ENCODE results near the gene NUDT2. TPM values are rescaled to one million over a fixed set of nuclear protein-coding genes. Genes with fewer than 3 reads are reported as not detected.

The NUDT2 gene
- total RNA-seq, 2 donors from 2014 or later = 17.6 to 25.3 TPM

DNA sequence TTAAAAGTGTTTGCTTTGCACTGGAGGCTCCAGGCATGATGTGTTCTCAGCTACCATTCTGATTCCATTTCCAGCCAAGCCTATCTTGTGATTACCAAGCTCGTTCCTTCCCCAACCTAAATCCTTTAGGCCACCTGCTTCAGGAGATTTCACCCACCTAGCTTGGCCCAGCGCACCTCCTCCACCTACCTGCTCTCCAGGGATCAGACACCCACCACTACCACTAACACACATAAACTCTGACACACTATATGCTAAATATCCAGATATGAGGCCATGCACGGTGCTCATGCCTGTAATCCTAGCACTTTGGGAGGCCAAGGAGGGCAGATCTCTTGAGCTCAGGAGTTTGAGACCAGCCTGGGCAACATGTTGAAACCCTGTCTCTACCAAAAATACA lies 45.0 kb downstream of the NUDT2 start:
- Histone ChIP-seq H3K27ac (no peak overlapping the region), H3K4me1 (peaks cover 0 to 31% of the 10 kb centered on the region in 2 donors), H3K4me3 (no peak overlapping the region), H3K27me3 (no peaks in the 10 kb centered on the region), H3K9me3 (no peaks in the 10 kb centered on the region), H3K36me3 (no peaks in the 10 kb centered on the region)
- TF ChIP-seq, protein P1, sequence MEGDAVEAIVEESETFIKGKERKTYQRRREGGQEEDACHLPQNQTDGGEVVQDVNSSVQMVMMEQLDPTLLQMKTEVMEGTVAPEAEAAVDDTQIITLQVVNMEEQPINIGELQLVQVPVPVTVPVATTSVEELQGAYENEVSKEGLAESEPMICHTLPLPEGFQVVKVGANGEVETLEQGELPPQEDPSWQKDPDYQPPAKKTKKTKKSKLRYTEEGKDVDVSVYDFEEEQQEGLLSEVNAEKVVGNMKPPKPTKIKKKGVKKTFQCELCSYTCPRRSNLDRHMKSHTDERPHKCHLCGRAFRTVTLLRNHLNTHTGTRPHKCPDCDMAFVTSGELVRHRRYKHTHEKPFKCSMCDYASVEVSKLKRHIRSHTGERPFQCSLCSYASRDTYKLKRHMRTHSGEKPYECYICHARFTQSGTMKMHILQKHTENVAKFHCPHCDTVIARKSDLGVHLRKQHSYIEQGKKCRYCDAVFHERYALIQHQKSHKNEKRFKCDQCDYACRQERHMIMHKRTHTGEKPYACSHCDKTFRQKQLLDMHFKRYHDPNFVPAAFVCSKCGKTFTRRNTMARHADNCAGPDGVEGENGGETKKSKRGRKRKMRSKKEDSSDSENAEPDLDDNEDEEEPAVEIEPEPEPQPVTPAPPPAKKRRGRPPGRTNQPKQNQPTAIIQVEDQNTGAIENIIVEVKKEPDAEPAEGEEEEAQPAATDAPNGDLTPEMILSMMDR (IDR thresholded peaks at IDR 0.05) = no peak
- DNase-seq (ENCODE audit: low spot score) = no peak

DNA sequence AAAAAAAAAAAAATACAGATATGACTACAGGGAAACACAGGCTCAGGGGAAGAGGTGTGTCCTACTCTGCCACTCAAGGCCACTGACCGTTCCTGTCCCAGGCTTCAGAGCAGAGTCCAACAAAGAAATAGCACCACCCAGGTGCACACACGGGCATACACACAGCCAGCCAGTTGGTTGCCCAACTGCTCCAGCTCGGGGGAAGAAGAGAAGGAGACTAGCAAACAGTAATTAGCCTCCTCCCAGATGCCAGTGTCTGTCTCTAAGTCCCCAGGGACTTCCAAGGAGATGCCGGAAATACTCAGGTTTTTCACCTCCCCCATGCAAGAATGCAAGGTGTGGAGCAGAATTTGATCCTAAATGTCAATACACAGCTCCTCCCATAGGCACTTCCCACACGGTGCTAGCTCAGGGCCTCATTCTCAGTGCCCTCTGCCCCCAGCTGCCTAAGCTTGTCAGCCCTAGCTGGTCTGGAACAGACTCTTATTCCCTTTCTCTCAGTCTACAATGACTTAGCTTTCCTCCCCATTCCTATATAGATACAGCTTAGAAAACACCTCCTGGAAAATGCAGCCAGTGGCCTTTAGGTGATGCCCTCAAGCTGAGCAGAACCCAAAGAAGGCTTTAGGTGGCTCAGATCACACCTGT lies 45.7 kb downstream of the NUDT2 start:
- H3K4me3 ChIP-seq = no peak overlapping the region
- H3K27me3 ChIP-seq = no peaks in the 10 kb centered on the region
- H3K9me3 ChIP-seq = no peaks in the 10 kb centered on the region
- DNase-seq (ENCODE audit: low spot score) = no peak
- peaks cover 0 to 37% of the 10 kb centered on the region in 2 donors for H3K4me1 ChIP-seq
- no peaks in the 10 kb centered on the region for H3K36me3 ChIP-seq
- no peak overlapping the region for H3K27ac ChIP-seq
- TF ChIP-seq, protein P1 (IDR thresholded peaks at IDR 0.05) = no peak

DNA sequence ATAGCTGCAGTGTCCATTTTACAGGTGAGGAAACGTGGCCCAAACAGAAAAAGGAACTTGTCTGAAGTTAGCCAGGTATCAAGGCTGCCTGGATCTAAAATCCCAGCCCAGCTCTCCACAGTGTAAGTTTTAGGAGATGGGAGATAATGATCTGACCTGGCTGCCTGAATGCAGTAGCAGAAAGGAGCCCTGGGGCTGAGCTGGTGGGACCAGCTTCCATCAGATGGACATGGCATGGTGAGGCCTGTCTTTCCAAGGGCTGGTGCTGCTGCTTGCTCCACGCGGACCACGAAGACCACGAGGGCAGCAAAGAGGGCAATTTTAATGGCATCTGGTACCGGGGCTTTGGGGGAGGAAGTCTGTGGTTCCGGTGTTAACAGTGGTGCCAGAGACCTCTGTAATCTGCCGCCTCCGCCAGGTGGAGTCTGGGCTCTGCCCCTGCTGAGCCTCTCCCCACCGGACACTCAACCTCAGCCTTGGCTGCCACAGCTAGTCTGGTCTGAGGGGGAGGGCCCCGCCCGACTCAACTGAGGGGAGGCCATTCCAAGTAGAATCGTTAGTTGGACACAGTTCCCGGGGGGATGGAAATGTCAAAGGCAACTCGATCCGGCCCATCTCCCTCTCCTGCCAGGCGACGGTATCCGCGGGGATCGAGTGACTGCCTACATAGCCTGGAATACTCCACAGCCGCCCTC lies 46.7 kb downstream of the NUDT2 start:
- peak; percentile 70 for DNase-seq (ENCODE audit: low spot score)
- H3K9me3 ChIP-seq = no peaks in the 10 kb centered on the region
- H3K4me3 ChIP-seq = peak overlapping the region; percentile 64 to 83
- H3K27me3 ChIP-seq = no peaks in the 10 kb centered on the region
- peak overlapping the region; percentile 73 to 82 for H3K27ac ChIP-seq
- no peaks in the 10 kb centered on the region for H3K36me3 ChIP-seq
- TF ChIP-seq, protein P1 (IDR thresholded peaks at IDR 0.05) = peak in 1 of 2 donors; percentile 47
- H3K4me1 ChIP-seq = peaks cover 0 to 37% of the 10 kb centered on the region in 2 donors

DNA sequence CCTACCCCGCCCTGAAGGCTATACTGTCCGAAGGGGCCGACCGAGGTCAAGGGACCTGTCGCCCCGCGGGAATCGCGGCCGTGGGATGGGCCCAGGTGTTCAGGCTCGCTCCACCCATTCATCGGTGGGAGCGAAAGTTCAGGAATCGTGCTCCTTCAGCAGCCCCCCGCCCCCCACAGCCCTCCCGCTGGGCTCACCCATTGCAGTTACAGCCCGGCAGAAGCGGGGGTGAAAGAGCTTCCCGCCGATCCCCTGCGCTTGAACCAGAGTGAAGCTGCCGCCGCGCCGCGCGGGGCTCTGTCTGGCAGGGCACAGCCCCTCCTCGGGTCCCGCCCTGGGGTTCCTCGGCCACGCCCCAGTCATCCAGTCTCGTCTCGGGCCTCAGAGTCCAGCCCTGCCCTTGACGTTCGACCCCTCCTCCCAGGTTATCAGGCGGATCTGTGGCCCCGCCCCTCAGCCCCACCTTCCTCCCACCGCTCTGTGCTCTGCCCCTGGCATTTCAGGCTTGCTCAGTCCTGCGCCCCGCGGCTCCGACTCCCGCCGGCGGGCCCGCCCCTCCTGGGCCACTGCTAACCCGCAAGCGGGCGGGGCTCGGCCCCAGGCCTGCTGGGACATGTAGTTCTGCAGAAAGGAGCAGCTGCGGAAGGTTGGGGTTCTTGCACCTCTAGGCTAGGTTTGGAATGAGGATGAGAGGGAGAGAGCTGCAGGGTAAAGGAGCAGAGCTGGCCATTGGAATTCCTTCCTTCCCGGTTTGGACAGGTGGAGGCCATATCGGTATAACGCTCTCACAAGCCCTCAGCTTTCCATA lies 47.4 kb downstream of the NUDT2 start, which contains the start of gene MYORG:
Gene MYORG (minus strand): TSS at position 303 of the 808 bp plus-strand sequence. CDS start 3,955 bp downstream, outside the sequence.
- Histone ChIP-seq H3K4me1 (peaks cover 0 to 45% of the 10 kb centered on the region in 2 donors), H3K36me3 (no peaks in the 10 kb centered on the region), H3K4me3 (peak within 1 kb of the TSS; percentile 64 to 83), H3K9me3 (no peaks in the 10 kb centered on the region), H3K27ac (peak within 1 kb of the TSS; percentile 73 to 82), H3K27me3 (no peaks in the 10 kb centered on the region)
- DNase-seq (ENCODE audit: low spot score) = peak; percentile 90
- TF ChIP-seq, protein P1 (IDR thresholded peaks at IDR 0.05) = no peak

DNA sequence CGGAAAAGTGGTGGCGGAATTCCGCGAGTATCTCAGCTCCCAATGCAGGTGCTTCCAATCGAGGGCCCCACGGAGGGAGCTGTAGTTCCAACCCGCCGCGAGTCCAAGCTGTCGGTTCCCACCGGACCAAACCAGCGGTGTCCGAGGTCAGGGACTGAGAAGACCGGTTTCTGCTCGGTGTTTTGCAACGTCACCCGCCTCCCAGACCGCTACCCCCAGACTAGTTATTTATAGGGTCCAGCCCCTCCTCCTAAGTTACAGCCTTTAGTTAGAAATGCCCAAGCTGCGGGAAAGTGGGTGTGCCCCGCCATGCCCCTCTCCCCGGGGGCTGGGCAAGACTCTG lies 48.0 kb downstream of the NUDT2 start:
- Histone ChIP-seq H3K4me3 (peak overlapping the region; percentile 64 to 83), H3K36me3 (no peaks in the 10 kb centered on the region), H3K27ac (peak overlapping the region; percentile 73 to 82), H3K4me1 (peaks cover 0 to 45% of the 10 kb centered on the region in 2 donors), H3K9me3 (no peaks in the 10 kb centered on the region), H3K27me3 (no peaks in the 10 kb centered on the region)
- TF ChIP-seq, protein P1 (IDR thresholded peaks at IDR 0.05) = no peak
- DNase-seq (ENCODE audit: low spot score) = peak; percentile 59

Measured in right atrium auricular region (tissue), 2 donors.